Measurements from ENCODE around the gene TSHZ2. TPM values are rescaled to one million over a fixed set of nuclear protein-coding genes. Genes with fewer than 3 reads are reported as not detected.

The TSHZ2 gene
- total RNA-seq, 3 donors from 2014 or later, result 8.1 to 19.3 (median 8.4) TPM

GRCh38 chr20:53097791-53098190 is 125.6 kb downstream of the TSHZ2 start:
- Mint-ChIP-seq H3K27me3 (ENCODE audit: low read depth) (no peaks in the 10 kb centered on the region), H3K36me3 (ENCODE audit: insufficient read depth) (peaks cover 17% of the 10 kb centered on the region), H3K9me3 (peaks cover 3% of the 10 kb centered on the region), H3K4me1 (ENCODE audit: low read depth) (no peaks in the 10 kb centered on the region), H3K4me3 (no peak overlapping the region)
- no peak for ATAC-seq
- DNase-seq, result no peak

DNA sequence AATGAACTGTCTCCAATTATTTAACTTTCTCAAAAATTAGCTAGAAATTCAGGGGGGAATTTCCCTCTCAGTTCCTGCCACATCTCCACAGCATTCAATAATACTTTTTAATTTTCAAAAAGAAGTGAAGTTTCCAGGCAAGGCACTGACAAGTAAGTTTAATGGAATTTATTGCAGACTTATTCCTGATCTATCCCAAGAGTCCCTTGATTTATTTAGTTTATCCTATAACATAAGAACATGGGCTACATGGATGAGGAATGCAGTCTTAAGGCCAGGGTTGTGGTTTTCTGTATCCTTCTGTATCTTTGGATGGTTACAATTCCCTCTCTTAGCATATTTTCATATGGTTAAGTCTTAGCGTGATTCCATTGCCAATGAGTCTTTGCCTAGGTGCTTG is 126.5 kb downstream of the TSHZ2 start:
- H3K27me3 Mint-ChIP-seq (ENCODE audit: low read depth), result no peaks in the 10 kb centered on the region

DNA sequence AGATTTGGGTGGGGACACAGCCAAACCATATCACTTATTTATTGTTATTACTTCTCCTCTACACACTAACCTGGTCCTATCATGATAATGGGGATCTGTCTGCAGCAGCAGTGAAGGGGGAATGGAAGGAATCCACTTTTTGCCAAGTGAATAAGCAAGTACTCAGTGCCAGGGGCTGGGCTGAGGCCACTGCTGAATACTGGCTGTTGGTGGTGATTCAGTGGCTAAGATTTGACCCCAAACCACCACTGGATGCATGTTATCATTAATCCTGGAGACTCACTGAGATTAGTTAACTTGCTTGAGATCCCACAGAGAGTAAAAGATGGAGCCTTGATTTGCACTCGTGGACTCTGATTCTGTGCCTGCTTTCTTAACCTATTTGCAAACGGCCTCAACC is 127.7 kb downstream of the TSHZ2 start:
- DNase-seq (no peak), ATAC-seq (no peak)
- H3K4me1 Mint-ChIP-seq (ENCODE audit: low read depth), result no peaks in the 10 kb centered on the region
- H3K36me3 Mint-ChIP-seq (ENCODE audit: insufficient read depth), result peaks cover 19% of the 10 kb centered on the region
- H3K4me3 Mint-ChIP-seq, result no peak overlapping the region
- H3K9me3 Mint-ChIP-seq, result peaks cover 3% of the 10 kb centered on the region
- H3K27me3 Mint-ChIP-seq (ENCODE audit: low read depth), result no peaks in the 10 kb centered on the region

More for the DNA sequence above, 126.5 kb downstream of the TSHZ2 start:
- peaks cover 17% of the 10 kb centered on the region for H3K36me3 Mint-ChIP-seq (ENCODE audit: insufficient read depth)
- H3K9me3 Mint-ChIP-seq, result peaks cover 3% of the 10 kb centered on the region
- H3K4me1 Mint-ChIP-seq (ENCODE audit: low read depth), result no peaks in the 10 kb centered on the region
- DNase-seq (no peak), ATAC-seq (no peak)
- H3K4me3 Mint-ChIP-seq, result no peak overlapping the region

- no peak for DNase-seq
- no peaks in the 10 kb centered on the region for H3K27me3 Mint-ChIP-seq (ENCODE audit: low read depth)
- peaks cover 13% of the 10 kb centered on the region for H3K36me3 Mint-ChIP-seq (ENCODE audit: insufficient read depth)
- H3K9me3 Mint-ChIP-seq, result peaks cover 3% of the 10 kb centered on the region
- no peaks in the 10 kb centered on the region for H3K4me1 Mint-ChIP-seq (ENCODE audit: low read depth)
- no peak for ATAC-seq
- H3K4me3 Mint-ChIP-seq, result no peak overlapping the region
Observed at GRCh38 chr20:53100476-53100911, 128.3 kb downstream of the TSHZ2 start.

GRCh38 chr20:53101992-53102760 is 130.0 kb downstream of the TSHZ2 start:
- DNase-seq (no peak), ATAC-seq (no peak)
- Mint-ChIP-seq H3K36me3 (ENCODE audit: insufficient read depth) (peaks cover 13% of the 10 kb centered on the region), H3K4me1 (ENCODE audit: low read depth) (no peaks in the 10 kb centered on the region), H3K27me3 (ENCODE audit: low read depth) (no peaks in the 10 kb centered on the region), H3K9me3 (peaks cover 3% of the 10 kb centered on the region), H3K4me3 (no peak overlapping the region)

GRCh38 chr20:53103124-53103523 is 131.0 kb downstream of the TSHZ2 start:
- no peak for DNase-seq
- peaks cover 3% of the 10 kb centered on the region for H3K9me3 Mint-ChIP-seq
- H3K4me1 Mint-ChIP-seq (ENCODE audit: low read depth), result no peaks in the 10 kb centered on the region
- no peak overlapping the region for H3K4me3 Mint-ChIP-seq
- no peak for ATAC-seq
- H3K27me3 Mint-ChIP-seq (ENCODE audit: low read depth), result no peaks in the 10 kb centered on the region
- H3K36me3 Mint-ChIP-seq (ENCODE audit: insufficient read depth), result peaks cover 13% of the 10 kb centered on the region

GRCh38 chr20:53104884-53105283 is 132.7 kb downstream of the TSHZ2 start:
- H3K36me3 Mint-ChIP-seq (ENCODE audit: insufficient read depth), result peaks cover 7% of the 10 kb centered on the region
- no peak for ATAC-seq
- no peaks in the 10 kb centered on the region for H3K4me1 Mint-ChIP-seq (ENCODE audit: low read depth)
- DNase-seq, result no peak
- H3K4me3 Mint-ChIP-seq, result no peak overlapping the region
- no peaks in the 10 kb centered on the region for H3K9me3 Mint-ChIP-seq
- H3K27me3 Mint-ChIP-seq (ENCODE audit: low read depth), result no peaks in the 10 kb centered on the region

DNA sequence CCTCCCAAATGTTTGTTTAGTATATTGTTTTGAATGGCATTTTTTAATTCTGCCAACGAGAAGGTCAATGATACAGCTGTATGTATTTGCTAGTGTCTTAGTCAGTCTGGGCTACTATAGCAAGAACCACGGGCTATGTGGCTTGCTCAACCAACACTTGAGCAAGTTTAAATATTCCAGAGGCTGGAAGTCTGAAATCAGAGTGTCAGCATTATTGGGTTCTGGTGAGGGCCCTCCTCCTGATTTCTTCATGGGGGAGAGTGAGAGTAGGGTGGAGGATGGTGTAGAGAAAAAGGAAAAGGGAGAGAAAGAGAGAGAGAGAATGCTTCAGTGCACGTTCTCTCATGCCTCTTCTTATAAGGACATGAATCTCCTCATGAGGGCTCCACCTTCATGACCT is 144.6 kb downstream of the TSHZ2 start:
- no peak for ATAC-seq
- Mint-ChIP-seq H3K4me1 (ENCODE audit: low read depth) (peaks cover 10% of the 10 kb centered on the region), H3K4me3 (no peak overlapping the region), H3K9me3 (no peaks in the 10 kb centered on the region), H3K27me3 (ENCODE audit: low read depth) (no peaks in the 10 kb centered on the region), H3K36me3 (ENCODE audit: insufficient read depth) (peaks cover 3% of the 10 kb centered on the region)
- DNase-seq, result no peak

DNA sequence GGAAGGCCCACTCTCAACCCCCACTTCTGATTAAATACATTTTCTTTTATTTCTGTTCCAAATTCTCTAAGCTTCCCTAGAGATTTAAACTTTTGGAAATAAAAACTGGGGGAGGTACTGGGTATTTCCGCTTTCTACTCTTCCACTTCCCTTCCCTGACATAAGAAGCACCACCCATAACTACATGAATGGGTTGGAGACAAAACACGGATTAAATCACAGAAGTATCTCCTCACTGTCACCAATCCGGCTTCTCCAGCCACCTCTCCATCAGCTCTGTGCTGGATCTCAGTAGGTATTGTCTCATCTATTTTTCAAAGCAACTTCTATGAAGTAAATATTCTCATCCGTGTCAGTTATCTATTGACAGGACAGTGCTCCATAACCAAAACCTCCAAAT is 150.7 kb downstream of the TSHZ2 start:
- no peak overlapping the region for H3K4me3 Mint-ChIP-seq
- no peaks in the 10 kb centered on the region for H3K27me3 Mint-ChIP-seq (ENCODE audit: low read depth)
- ATAC-seq, result no peak

DNA sequence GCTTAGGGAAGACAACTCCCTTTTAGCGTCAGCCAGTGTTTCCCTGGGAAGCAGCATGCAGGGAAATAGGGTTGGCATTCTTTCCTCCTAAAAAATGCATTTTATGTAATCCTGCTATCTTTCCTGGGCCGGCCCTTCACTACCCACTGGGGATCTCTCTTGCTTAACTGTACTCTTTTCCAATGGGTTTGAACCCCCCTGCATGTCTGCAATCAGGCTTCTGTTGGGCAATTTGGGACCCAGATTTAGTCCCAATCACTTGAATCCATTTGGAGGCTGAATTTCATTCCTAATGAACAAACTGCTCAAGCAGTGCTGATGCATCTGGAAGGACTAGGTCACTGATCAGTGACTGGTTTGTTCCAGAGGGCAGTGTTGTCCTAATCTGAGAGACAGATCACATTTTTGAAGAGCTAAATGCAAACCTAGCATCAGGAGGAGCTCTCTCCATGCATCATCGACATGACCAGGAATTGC is 152.0 kb downstream of the TSHZ2 start:
- peaks cover 25% of the 10 kb centered on the region for H3K4me1 Mint-ChIP-seq (ENCODE audit: low read depth)
- ATAC-seq, result no peak

More for the DNA sequence above, 150.7 kb downstream of the TSHZ2 start:
- no peaks in the 10 kb centered on the region for H3K9me3 Mint-ChIP-seq
- no peak for DNase-seq
- peaks cover 22% of the 10 kb centered on the region for H3K4me1 Mint-ChIP-seq (ENCODE audit: low read depth)
- peaks cover 4% of the 10 kb centered on the region for H3K36me3 Mint-ChIP-seq (ENCODE audit: insufficient read depth)

DNA sequence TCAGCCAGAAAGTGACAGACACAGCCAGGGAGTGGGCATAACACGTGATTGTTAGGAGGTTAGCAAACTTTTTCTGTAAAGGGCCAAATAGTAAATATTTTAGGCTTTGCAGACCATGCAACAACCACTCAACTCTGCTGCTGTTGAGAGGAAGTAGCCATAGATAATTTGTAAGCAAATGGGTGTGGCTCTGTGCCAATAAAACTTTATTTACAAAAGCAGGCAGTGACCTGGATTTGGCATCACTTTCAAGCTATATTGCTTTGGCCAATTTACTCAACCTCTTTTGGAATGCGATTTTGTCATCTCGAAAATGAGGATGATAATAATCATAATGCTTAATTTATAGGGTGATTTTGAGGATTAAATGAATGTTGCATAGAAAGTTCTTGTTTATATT is 152.6 kb downstream of the TSHZ2 start:
- DNase-seq (no peak), ATAC-seq (no peak)
- Mint-ChIP-seq H3K4me3 (no peak overlapping the region), H3K9me3 (no peaks in the 10 kb centered on the region), H3K4me1 (ENCODE audit: low read depth) (peaks cover 24% of the 10 kb centered on the region), H3K27me3 (ENCODE audit: low read depth) (no peaks in the 10 kb centered on the region), H3K36me3 (ENCODE audit: insufficient read depth) (peaks cover 4% of the 10 kb centered on the region)

More for the DNA sequence above, 152.0 kb downstream of the TSHZ2 start:
- no peaks in the 10 kb centered on the region for H3K9me3 Mint-ChIP-seq
- H3K27me3 Mint-ChIP-seq (ENCODE audit: low read depth), result no peaks in the 10 kb centered on the region
- no peak for DNase-seq
- H3K36me3 Mint-ChIP-seq (ENCODE audit: insufficient read depth), result peaks cover 4% of the 10 kb centered on the region
- H3K4me3 Mint-ChIP-seq, result no peak overlapping the region

DNA sequence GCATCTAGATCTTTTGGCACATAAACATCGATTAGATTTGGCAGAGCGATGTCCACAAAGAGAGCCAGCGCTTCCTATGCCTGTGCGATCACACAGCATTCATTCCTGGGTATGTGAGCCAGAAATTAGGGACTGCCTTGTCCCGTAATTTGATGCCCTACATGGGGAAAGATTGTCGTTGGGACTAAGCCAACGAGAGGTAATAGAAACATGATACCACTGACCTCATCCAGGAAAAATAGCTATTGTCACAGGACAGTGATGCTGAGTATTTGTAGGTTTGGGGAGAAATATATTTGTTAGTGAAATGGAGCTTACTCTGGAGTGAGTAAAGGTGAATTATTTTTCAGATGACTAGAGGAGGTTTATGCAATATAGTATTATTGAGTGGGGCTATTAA is 154.0 kb downstream of the TSHZ2 start:
- H3K36me3 Mint-ChIP-seq (ENCODE audit: insufficient read depth), result peaks cover 4% of the 10 kb centered on the region
- H3K4me3 Mint-ChIP-seq, result no peak overlapping the region
- H3K27me3 Mint-ChIP-seq (ENCODE audit: low read depth), result no peaks in the 10 kb centered on the region
- H3K9me3 Mint-ChIP-seq, result no peaks in the 10 kb centered on the region
- no peak for DNase-seq
- peaks cover 27% of the 10 kb centered on the region for H3K4me1 Mint-ChIP-seq (ENCODE audit: low read depth)
- ATAC-seq, result no peak

DNA sequence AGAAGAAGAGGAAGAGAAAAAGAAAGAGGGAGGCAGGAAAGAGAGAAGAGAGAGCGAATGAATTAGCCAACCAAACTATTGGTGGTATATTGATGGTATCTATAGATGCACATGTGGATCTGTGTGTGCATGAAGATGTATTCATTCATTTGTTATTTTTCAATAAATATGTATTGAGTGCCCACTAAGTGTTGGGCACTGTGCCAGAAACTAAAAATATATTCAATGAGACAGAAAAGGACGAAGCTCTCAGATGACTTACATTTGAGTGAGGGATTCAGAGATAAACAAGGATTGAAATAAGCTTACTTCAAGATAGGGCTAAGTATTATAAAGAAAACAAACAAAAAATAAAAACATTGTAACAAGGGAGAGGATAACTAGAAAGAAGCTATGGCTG is 154.9 kb downstream of the TSHZ2 start:
- Mint-ChIP-seq H3K4me3 (no peak overlapping the region), H3K9me3 (no peaks in the 10 kb centered on the region), H3K36me3 (ENCODE audit: insufficient read depth) (peaks cover 4% of the 10 kb centered on the region), H3K4me1 (ENCODE audit: low read depth) (peaks cover 27% of the 10 kb centered on the region), H3K27me3 (ENCODE audit: low read depth) (peaks cover 2% of the 10 kb centered on the region)
- no peak for ATAC-seq
- no peak for DNase-seq

DNA sequence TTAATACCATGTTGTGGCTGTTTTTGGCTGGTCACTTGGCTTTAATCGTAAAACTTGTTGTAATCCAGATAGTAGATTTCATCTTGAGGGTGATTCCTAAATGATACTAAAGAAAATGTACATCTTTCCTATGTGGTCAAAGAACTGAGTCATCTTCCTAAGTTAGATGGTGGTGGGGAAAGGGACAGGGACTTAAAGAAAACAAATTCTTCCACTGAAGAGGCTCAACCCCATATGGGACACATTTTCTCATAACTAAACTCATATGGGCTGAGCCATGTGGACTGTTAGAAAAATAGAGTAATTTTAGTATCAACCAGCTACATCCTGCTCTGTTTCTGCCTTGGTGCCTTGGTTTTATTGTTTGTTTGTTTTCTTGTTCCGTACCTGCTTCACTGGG is 155.8 kb downstream of the TSHZ2 start:
- peaks cover 2% of the 10 kb centered on the region for H3K36me3 Mint-ChIP-seq (ENCODE audit: insufficient read depth)
- DNase-seq (no peak), ATAC-seq (no peak)
- no peaks in the 10 kb centered on the region for H3K9me3 Mint-ChIP-seq
- H3K4me3 Mint-ChIP-seq, result no peak overlapping the region
- peaks cover 30% of the 10 kb centered on the region for H3K4me1 Mint-ChIP-seq (ENCODE audit: low read depth)
- peaks cover 2% of the 10 kb centered on the region for H3K27me3 Mint-ChIP-seq (ENCODE audit: low read depth)

- H3K36me3 Mint-ChIP-seq (ENCODE audit: insufficient read depth), result peaks cover 3% of the 10 kb centered on the region
- no peak overlapping the region for H3K4me3 Mint-ChIP-seq
- H3K9me3 Mint-ChIP-seq, result no peaks in the 10 kb centered on the region
- peaks cover 2% of the 10 kb centered on the region for H3K27me3 Mint-ChIP-seq (ENCODE audit: low read depth)
- peaks cover 33% of the 10 kb centered on the region for H3K4me1 Mint-ChIP-seq (ENCODE audit: low read depth)
- DNase-seq, result no peak
- no peak for ATAC-seq
Observed at GRCh38 chr20:53129563-53129962, 157.4 kb downstream of the TSHZ2 start.
